Glutamatergic neuron (in vitro differentiated cells): ENCODE measurements around the gene MECR. TPM values are rescaled to one million over a fixed set of nuclear protein-coding genes. Genes with fewer than 3 reads are reported as not detected.

ENCODE experiments used
- DNase-seq: peaks from one replicate; pipeline ENCODE4 v3.0.0; 2022
- H3K27ac Mint-ChIP-seq: one replicate; pipeline ENCODE4 v1.8.0; 2020; ENCODE audit warnings: mild to moderate bottlenecking, mixed read lengths, inconsistent platforms; ENCODE audit not compliant: unreplicated experiment
- H3K27me3 Mint-ChIP-seq: one replicate; pipeline ENCODE4 v1.8.0; 2020; ENCODE audit warnings: mild to moderate bottlenecking, moderate library complexity, mixed read lengths, inconsistent platforms; ENCODE audit not compliant: unreplicated experiment
- H3K36me3 Mint-ChIP-seq: one replicate; pipeline ENCODE4 v1.8.0; 2020; ENCODE audit warnings: mild to moderate bottlenecking, mixed read lengths, inconsistent platforms; ENCODE audit not compliant: unreplicated experiment
- H3K4me1 Mint-ChIP-seq: one replicate; pipeline ENCODE4 v1.8.0; 2020; ENCODE audit warnings: mild to moderate bottlenecking, low read depth, mixed read lengths, inconsistent platforms; ENCODE audit not compliant: unreplicated experiment
- H3K4me3 Mint-ChIP-seq: one replicate; pipeline ENCODE4 v1.8.0; 2020; ENCODE audit warnings: mild to moderate bottlenecking, mixed read lengths, inconsistent platforms; ENCODE audit not compliant: unreplicated experiment
- H3K9me3 Mint-ChIP-seq: one replicate; pipeline ENCODE4 v1.8.0; 2020; ENCODE audit warnings: mild to moderate bottlenecking, moderate library complexity, mixed read lengths, inconsistent platforms; ENCODE audit not compliant: unreplicated experiment
- CTCF ChIP-seq: fragments of 200-600 bp; sonication (generic); IDR thresholded peaks from one replicate; pipeline ENCODE4 v1.5.0; 2021; ENCODE audit not compliant: partially characterized antibody, unreplicated experiment
- total RNA-seq: library from RNA; stranded (reverse); fragmentation: NEBNext Ultra II Directional; extraction: Animal tissue kit (Norgen Biotek cat#: 25700); gene quantifications from one replicate; pipeline ENCODE4 v1.2.1, GENCODE V29; 2021; ENCODE audit not compliant: unreplicated experiment

MECR gene
- total RNA-seq, 1 donor from 2014 or later: 21.4 TPM

GRCh38 chr1:29183287-29183686 is 47.4 kb downstream of the MECR start:
- no peak for TF ChIP-seq CTCF
- Mint-ChIP-seq H3K36me3 (no peaks in the 10 kb centered on the region), H3K4me1 (peaks cover 13% of the 10 kb centered on the region), H3K9me3 (peaks cover 5% of the 10 kb centered on the region), H3K27ac (no peak overlapping the region), H3K4me3 (peak overlapping the region; percentile 3), H3K27me3 (no peaks in the 10 kb centered on the region)
- no peak for DNase-seq

- Mint-ChIP-seq H3K27ac (peak within 1 kb of the TSS; percentile 98), H3K4me1 (peaks cover 15% of the 10 kb centered on the region), H3K36me3 (no peaks in the 10 kb centered on the region), H3K27me3 (no peaks in the 10 kb centered on the region), H3K4me3 (peak within 1 kb of the TSS; percentile 92), H3K9me3 (peaks cover 4% of the 10 kb centered on the region)
- peak; percentile 99 for DNase-seq
- peak; percentile 78 for TF ChIP-seq CTCF
Measured at GRCh38 chr1:29181413-29182225, 49.1 kb downstream of the MECR start, which contains the start of gene SRSF4. TSS of gene SRSF4 (minus strand) at chr1:29181900. CDS start at chr1:29181752, 148 bp downstream.

DNA sequence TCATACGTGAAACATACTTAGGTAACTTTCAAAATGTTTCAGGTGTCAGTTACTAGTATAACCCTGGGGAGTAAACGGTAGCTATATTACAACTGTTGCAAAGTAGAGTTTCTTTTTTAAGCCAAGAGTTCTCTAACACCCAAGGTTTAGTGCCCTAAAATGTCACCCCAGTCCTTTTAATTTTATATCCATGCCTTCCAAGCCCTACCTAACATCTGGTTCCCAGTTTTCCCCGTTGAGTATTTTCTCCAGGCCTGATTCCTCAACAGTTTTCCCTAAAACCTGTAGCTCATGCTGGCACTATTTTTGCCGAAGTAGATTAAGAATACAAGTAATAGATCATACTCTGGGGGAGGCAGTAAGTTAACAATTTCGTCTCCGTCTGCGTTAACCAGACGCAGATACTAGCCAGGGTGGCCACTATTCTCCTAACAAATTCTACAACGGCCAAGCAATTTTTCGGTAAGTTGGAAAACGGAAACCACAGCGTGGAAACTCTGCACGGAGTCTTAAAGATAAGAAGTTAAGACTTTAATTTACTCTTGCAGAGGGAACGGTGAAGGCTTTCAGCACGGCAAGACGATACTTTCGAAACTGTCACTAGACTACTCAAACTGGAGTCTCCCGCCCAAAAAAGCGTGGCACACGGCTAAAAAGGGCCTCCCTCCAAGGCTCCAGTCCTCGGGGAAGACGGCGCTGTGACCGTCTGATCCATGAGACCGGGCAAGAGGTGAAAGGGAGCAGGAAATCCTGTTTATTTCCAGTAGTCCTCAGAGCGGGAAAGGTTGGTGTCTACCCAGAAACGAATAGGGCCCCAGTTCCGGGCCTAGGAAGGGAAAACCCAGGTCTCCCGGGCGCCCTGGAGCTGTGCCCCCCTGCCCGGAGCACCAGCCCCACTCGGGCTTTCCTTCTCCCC is 50.0 kb downstream of the MECR start:
- no peak for DNase-seq
- H3K27ac Mint-ChIP-seq: peak overlapping the region; percentile 93
- H3K27me3 Mint-ChIP-seq: no peaks in the 10 kb centered on the region
- H3K4me3 Mint-ChIP-seq: peak overlapping the region; percentile 92
- peaks cover 15% of the 10 kb centered on the region for H3K4me1 Mint-ChIP-seq
- no peaks in the 10 kb centered on the region for H3K36me3 Mint-ChIP-seq
- TF ChIP-seq CTCF: no peak
- H3K9me3 Mint-ChIP-seq: peaks cover 3% of the 10 kb centered on the region

- H3K27me3 Mint-ChIP-seq: no peaks in the 10 kb centered on the region
Measured at GRCh38 chr1:29179641-29180184, 51.0 kb downstream of the MECR start.

More at GRCh38 chr1:29179641-29180184, 51.0 kb downstream of the MECR start:
- no peaks in the 10 kb centered on the region for H3K36me3 Mint-ChIP-seq
- H3K4me1 Mint-ChIP-seq: peaks cover 15% of the 10 kb centered on the region
- H3K27ac Mint-ChIP-seq: no peak overlapping the region
- H3K4me3 Mint-ChIP-seq: peak overlapping the region; percentile 92
- no peak for TF ChIP-seq CTCF
- peaks cover 3% of the 10 kb centered on the region for H3K9me3 Mint-ChIP-seq
- DNase-seq: no peak
